Activated CD8-positive, alpha-beta memory T cell treated with anti-CD3 and anti-CD28 coated beads, Interleukin-2, amount 50 U/mL, for 48 hours (primary cell): ENCODE results near the gene DOCK2.

Experiments used
- DNase-seq: peaks from one replicate; pipeline ENCODE4 v3.0.0-alpha.2; 2020

Gene DOCK2

GRCh38 chr5:169956126-169956525 is 319.1 kb downstream of the DOCK2 start:
- no peak for DNase-seq

- DNase-seq = no peak
Observed at GRCh38 chr5:169956756-169957155, 319.7 kb downstream of the DOCK2 start.

GRCh38 chr5:169958278-169958677 is 321.2 kb downstream of the DOCK2 start:
- no peak for DNase-seq

GRCh38 chr5:169960659-169961058 is 323.6 kb downstream of the DOCK2 start:
- no peak for DNase-seq

GRCh38 chr5:169964246-169964645 is 327.2 kb downstream of the DOCK2 start:
- DNase-seq = no peak

- DNase-seq = no peak
Observed at GRCh38 chr5:169970339-169970738, 333.3 kb downstream of the DOCK2 start.

- DNase-seq = no peak
Observed at GRCh38 chr5:169970911-169971765, 334.1 kb downstream of the DOCK2 start.

- DNase-seq = no peak
Observed at GRCh38 chr5:169971780-169972179, 334.7 kb downstream of the DOCK2 start.

- no peak for DNase-seq
Observed at GRCh38 chr5:169973056-169973455, 336.0 kb downstream of the DOCK2 start.

- DNase-seq = no peak
Observed at GRCh38 chr5:169974121-169974770, 337.2 kb downstream of the DOCK2 start.

GRCh38 chr5:169978714-169979113 is 341.6 kb downstream of the DOCK2 start:
- no peak for DNase-seq

GRCh38 chr5:169979871-169980270 is 342.8 kb downstream of the DOCK2 start:
- DNase-seq = no peak

GRCh38 chr5:169980418-169981053 is 343.5 kb downstream of the DOCK2 start, which contains the start of gene INSYN2B:
TSS of gene INSYN2B (minus strand) at chr5:169980495. CDS start at chr5:169883898, 96,597 bp downstream.
- no peak for DNase-seq

GRCh38 chr5:169988206-169988605 is 351.1 kb downstream of the DOCK2 start:
- DNase-seq = no peak

- DNase-seq = no peak
Observed at GRCh38 chr5:169988947-169989346, 351.9 kb downstream of the DOCK2 start.

GRCh38 chr5:169989365-169989764 is 352.3 kb downstream of the DOCK2 start:
- no peak for DNase-seq

- DNase-seq = no peak
Observed at GRCh38 chr5:169991115-169991869, 354.2 kb downstream of the DOCK2 start.

- no peak for DNase-seq
Observed at GRCh38 chr5:169992789-169993484, 355.9 kb downstream of the DOCK2 start.

GRCh38 chr5:169993485-169993790 is 356.4 kb downstream of the DOCK2 start:
- DNase-seq = no peak

GRCh38 chr5:169997798-169998197 is 360.7 kb downstream of the DOCK2 start:
- no peak for DNase-seq

- DNase-seq = no peak
Observed at GRCh38 chr5:169999621-170000020, 362.5 kb downstream of the DOCK2 start.

GRCh38 chr5:170000155-170000554 is 363.1 kb downstream of the DOCK2 start:
- no peak for DNase-seq

GRCh38 chr5:170006021-170006420 is 368.9 kb downstream of the DOCK2 start:
- no peak for DNase-seq
